HG03045 (cell line): ENCODE data around the gene TRIM47.

Experiments used
- ATAC-seq: cut with Tn5 transposase; IDR thresholded peaks from one replicate; pipeline ENCODE4 v1.9.1; 2021; ENCODE audit warnings: mild to moderate bottlenecking, moderate library complexity; ENCODE audit not compliant: unreplicated experiment

Gene TRIM47

GRCh38 chr17:75878174-75878998 lies at the start of gene TRIM47:
Gene TRIM47 (minus strand): TSS chr17:75878581. CDS start chr17:75878548, 33 bp downstream.
- ATAC-seq = peak; percentile 9

DNA sequence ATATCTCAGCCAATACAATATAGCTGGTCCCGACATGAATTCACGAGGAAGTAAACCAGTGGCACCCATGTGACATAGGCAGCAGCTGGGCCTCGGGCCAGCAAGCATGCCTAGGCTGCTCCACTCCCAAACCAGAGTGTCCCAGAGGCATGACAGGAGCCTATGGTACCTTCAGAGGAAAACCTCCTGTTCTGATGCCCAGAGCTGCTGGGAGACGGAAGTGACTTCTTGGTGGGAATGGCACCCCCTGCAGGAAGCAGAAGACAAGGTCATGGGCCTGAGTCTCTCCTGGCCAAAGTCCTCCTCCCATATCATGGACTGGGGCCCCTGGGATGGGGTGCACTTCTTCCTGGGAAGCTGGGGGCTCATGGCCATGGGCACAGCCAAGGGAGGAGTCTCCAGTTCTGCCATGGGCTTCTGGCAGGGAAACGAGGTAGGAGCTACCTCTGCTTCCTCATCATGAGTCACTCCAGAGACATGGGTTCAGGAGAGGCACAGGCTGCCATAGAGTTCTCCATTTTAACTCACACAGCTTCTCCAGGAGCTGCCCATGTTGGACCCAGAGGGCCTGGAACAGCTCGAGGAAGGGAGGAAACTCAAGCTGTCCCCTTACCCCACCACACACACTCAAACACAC lies 49.0 kb upstream of the TRIM47 start:
- no peak for ATAC-seq

DNA sequence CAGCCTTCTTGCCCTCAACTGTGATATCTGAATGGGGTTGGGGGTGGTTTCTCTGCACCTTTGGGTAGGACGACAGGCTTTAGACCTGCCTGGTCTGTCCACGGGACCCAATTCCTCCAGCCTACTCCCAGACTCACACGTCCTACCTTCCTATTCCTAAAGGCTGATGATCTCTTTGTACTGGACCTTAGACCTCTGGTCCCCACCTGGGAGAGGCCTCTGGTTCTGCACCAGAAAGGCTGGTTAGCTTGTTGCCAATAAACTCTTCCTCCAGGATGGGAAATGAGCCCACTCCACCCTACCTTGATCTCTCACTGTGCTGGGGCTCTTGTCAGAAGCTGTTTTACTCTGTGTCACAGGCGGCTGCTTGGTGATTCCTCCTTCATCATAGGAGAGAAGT lies 48.1 kb upstream of the TRIM47 start:
- ATAC-seq = no peak

- ATAC-seq = no peak
Measured at GRCh38 chr17:75925912-75926311, 47.5 kb upstream of the TRIM47 start.

DNA sequence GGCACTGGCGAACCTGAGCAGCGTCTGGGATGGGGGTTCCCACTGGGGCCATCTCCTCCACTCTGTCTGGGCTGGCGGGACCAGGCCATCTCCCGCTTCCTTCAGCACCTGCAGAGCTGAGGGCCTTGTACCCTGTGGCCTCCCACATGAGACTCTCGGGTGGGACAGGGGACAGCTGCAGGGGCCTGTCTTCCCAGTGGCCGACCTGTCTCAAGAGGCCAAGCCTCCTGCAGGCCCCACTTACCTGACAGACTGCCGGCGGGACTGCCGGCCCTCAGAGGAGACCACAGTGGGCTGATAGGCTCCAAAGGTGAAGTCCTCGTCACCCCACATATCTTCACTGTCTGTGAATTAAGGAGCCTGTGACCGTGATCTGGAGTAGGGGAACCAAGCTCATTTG lies 46.7 kb upstream of the TRIM47 start:
- ATAC-seq = no peak

DNA sequence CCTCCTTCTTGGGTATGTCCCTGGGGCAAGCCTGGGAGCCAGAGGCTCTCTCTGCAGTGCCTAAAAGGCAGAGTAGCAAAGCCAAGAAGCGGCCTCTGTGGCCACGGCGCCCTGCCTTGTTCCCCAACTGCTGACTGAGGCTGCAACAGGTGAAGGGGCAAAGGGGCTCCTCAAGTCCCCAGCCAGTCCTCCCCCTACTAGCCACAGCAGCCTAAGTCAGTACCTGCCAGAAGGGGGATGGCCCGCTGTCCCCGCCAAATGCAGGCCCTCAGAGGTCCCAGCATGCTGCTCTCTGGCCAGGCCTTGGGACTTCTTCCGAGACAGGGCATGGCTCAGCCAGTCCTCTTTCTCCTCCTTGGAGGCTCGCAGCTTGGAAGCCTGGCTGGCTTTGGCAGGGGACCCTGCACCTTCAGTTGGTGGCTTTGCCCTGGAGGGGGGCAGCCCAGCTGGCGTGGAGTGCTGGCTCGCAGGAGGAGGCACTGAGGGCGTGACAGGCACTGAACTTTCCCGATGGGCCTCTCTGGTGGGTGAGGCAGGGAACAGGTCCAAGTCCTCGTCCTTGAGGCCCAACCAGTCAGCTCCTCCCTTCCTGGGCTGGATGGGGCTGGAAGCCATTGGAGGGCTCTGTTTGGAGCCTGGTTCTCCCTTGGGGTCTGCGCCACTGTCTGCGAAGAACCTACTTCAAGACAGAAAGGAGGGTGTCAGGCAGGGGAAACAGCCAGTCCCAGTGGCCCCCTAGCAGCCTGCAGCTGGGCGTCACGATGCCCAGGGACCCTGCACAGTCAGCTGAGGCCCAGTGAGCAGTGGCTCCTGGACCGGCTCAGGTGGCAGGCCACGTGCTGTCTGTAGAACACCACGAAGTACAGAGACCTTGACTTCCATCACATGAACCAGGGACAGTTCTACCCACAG lies 44.8 kb upstream of the TRIM47 start:
- no peak for ATAC-seq

DNA sequence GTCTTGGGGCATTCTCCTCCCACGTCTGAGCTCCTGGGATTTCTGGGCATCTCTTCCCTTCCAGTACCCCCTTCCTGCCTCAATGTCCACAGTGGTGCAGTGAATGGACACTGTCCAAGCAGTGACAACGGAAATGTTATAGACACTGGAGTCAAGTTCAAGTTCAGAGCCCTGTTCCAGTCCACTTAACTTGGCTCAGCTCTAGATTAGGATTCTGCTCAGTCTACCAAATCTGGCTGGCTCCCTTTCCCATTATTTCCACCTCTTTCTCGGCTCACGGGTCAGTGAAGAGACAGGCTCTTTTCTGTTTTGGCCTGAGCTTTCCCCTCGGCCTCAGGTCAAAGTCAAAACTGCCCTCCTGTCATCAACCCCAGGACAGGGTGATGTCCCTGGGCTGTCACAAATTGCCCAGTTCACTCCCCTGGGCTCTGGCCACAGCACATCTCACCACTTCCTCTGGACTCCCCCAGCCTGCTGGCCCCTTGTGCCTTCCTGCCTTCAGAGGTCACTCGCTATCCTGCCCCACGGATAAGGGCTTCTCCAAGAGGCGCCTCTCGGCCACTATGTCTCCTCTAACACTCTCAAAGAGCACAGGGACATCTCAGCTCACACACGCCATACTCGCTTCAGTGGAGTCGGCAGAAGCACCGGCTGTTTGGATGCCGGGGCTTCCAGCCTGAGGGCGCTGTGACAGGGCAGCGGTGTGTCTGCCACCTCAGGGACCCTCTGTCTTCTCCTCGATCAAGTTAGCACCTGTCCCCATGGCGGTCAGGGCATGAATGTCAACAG lies 44.0 kb upstream of the TRIM47 start:
- no peak for ATAC-seq

- ATAC-seq = no peak
Measured at GRCh38 chr17:75921596-75921995, 43.2 kb upstream of the TRIM47 start.

GRCh38 chr17:75920045-75920560 lies 41.7 kb upstream of the TRIM47 start:
- no peak for ATAC-seq

DNA sequence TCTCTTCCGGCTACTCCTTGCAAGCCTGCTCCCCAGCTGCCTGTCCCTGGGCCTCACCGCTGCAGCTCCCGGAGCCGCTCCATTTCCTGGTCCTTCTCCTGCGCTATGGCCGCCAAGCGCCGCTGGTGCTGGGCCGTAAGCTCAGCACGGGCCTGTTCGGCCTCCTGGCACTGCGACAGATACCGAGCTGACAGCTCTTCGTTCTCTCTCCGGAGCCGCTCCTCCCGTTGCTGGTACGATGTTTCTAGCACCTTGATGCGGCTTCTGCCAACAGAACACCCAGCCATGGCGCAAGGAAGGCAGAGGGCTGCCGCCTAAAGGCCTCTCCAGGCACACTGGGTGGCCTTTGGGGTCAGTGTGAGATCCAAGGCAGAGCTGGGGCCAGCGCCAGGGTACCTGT lies 41.2 kb upstream of the TRIM47 start:
- no peak for ATAC-seq

DNA sequence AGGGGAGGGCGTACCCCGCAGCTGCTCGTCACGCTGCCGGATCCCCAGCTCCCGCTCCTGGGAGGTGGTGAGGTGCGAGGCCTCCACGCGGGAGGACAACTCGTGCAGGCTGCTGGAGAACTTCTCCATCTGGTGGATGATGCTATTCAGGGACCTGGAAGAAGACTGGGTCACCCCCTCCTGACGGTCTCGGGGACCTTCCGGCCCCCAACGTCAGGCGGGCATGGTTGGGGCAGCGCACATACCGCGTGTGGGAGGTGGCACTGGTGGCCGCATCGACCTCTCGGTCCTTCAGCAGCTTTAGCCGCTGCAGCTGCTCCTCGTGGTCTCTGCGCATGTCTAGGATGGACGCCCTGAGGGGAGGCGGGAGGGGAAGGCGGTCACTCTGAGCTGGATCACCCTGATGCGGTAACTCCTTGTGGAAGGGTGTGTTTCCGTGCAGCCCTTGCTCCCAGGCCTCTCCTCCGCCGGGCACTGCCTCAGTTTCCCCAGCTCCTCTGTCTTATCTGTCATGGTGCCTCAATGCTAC lies 39.6 kb upstream of the TRIM47 start:
- ATAC-seq = no peak

DNA sequence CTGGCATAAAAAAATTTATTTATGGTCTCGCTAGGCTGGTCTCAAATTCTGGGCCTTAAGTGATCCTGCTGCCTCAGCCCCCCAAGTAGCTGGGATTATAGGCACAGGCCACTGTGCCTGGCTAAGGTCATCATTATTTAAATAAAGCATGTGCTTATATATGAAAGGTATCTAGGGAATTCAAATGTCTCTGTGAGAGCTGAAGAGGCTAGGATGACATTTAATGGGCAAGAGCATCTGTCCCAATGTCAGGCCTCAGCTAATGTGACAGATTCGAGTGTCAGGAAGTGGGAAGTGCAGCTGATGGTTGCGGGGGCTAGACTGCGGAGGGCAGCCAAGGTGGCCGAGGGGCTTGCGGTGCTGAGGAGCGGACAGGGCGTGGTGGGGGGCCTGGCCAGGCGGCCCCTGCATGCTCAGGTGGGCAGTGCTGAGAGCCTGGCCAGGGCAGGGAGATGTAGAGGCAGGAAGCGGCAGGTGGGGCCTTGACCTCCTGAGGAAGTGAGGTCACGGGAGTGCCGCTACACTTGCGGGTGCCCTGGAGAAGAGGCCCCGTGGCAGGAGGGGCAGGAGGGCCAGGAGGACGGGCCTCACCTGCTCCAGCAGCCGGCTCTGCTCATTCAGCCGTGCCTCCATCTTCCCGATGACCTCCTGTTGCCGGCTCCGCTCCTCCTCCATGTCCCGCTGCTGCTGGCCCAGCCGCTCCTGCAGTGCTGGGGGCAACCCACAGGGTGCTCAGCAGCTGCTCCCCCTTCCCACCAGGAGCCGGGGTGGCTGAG lies 38.9 kb upstream of the TRIM47 start:
- no peak for ATAC-seq

GRCh38 chr17:75915268-75915667 lies 36.9 kb upstream of the TRIM47 start:
- no peak for ATAC-seq

DNA sequence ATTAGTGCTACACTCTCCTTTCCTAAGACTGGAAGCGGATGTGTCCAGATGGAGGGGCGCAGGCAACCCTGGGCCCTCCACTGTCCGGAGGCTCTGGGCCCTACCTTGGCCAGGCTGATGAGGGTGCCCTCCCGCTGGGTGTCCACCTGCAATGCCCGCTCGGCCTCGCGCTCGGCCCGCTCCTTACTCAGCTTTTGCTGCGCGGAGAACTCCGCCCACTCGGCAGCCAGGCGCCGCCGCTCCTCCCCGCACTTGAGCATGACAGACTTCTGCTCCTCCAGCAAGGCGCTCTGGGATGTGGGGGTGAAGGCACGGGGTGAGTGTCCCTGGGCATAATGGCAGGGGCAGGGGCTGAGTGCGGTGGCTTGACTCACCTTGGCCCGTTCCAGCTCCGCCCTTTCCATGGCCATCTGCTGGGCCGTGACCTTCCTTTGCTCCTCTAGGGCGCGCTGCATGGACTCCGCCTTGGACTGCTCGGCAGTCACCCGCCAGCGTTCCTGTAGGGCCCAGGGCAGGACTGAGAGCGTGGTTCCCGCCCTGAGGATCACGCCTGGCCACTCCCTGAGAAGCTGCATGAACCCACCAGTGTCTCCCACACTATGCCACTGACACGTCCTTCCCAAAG lies 36.4 kb upstream of the TRIM47 start:
- no peak for ATAC-seq

DNA sequence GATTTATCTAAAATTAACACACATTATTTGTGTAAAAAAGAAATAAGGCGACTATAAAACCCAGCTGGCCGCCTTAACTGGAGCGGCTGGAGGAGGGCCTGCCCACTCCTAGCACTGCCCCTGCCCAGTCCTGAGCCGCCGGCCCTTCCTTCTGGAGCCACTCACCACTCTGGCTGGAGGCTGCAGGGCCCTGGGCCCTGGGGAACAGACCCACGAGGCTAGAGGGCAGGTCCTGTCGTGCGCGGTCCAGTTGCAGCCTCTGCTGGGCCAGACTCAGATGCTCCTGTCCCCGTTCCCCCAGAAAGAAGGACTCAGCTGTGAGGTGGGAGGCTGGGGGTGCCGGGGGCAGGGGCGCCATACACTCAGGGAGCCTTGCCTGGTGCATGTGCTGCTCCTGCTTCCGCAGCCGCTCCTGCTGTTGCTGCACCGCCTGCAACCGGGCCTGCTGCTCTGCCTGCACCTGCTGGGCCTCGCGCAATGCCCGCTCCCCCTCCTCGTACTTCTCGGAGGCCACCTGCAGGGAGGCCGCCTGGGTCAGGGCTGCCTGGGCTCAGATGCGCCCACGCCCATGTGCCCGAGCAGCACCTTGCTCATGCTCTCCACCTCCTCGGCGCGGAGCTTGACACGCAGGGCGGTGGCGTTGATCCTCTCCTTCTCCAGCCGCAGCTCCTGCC lies 35.3 kb upstream of the TRIM47 start:
- ATAC-seq = no peak

GRCh38 chr17:75910699-75911098 lies 32.3 kb upstream of the TRIM47 start:
- ATAC-seq = no peak

DNA sequence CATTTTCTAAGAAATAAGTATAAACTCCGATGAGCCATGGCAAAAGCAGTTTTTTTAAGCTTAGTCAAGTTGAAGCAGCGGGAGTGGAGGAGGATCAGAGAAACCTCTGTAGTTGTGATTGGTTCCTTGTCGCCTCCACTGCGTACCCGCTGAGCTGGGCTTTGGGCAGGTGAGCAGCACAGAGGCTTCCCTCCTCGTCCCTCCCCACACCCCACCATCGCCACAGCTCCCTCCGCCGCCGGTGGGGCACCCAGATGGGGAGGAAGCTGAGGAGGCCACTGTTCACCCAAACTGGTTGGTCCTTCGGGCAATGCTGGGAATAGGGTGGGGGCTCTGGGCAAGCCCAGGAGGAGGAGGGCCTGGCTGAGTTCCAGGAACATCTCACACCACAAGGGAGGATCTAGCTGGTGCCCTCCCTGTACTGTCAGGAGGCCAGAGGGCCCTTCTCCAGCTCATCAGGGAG lies 31.5 kb upstream of the TRIM47 start:
- ATAC-seq = no peak

DNA sequence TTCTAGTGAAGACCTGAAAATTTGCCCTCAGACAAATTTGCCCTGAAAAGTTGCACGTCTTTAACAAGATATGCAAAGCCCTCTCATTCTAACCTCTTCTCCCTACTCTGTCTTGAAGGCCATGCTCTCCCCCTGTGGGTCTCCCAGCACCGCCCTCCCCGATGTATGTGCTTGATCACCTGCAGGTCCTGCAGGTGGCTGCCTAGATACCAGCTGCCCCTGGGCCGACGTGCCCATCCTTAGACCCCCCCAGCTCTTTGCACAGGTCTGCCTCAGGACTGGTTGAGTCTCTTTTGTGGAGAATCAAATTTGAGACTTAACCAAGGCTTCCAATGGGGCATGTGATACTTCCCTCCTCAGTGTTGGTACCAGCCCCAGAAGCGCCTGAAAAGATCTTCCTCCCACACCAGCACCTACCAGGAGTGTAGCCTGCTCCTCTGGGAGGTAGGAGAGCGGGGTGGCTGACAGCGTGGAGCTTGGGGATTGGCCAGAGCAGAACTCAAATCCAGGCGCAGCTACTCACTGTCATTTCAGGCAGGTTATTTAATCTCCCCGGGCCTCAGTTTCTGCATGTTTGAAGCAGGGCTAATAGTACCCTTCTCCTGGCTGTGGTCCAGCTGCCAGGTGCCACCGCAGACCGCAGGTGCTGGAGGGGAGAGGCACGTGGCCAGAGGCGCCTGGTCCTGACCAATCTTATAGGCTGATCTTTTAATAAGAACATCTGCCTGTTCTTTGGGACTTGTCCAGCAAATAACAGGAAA lies 30.9 kb upstream of the TRIM47 start:
- no peak for ATAC-seq
